ENCODE data around the gene P3H3.

Gene P3H3

GRCh38 chr12:6828781-6829535 lies 751 bp downstream of the P3H3 start:
- peak; percentile 27 to 48 for DNase-seq

- DNase-seq = no peak
These were observed 1.5 kb downstream of the P3H3 start for GRCh38 chr12:6829536-6830220.

- no peak for DNase-seq
These were observed 2.2 kb downstream of the P3H3 start for GRCh38 chr12:6830286-6830890.

- DNase-seq = no peak
These were observed 2.8 kb downstream of the P3H3 start for GRCh38 chr12:6830999-6831398.

- no peak for DNase-seq
These were observed 3.3 kb downstream of the P3H3 start for GRCh38 chr12:6831450-6831995.

- no peak for DNase-seq
These were observed 3.9 kb downstream of the P3H3 start for GRCh38 chr12:6832125-6832524.

- DNase-seq = no peak
These were observed 5.1 kb downstream of the P3H3 start for GRCh38 chr12:6833189-6833890.

GRCh38 chr12:6834254-6834653 lies 6.0 kb downstream of the P3H3 start:
- DNase-seq = no peak

GRCh38 chr12:6834873-6835272 lies 6.7 kb downstream of the P3H3 start:
- no peak for DNase-seq

- DNase-seq = no peak
These were observed 8.6 kb downstream of the P3H3 start for GRCh38 chr12:6836851-6837250.

- DNase-seq = no peak
These were observed 9.3 kb downstream of the P3H3 start for GRCh38 chr12:6837370-6838060.

- no peak for DNase-seq
These were observed 10.6 kb downstream of the P3H3 start for GRCh38 chr12:6838854-6839253.

- no peak for DNase-seq
These were observed 11.4 kb downstream of the P3H3 start for GRCh38 chr12:6839482-6840201.

GRCh38 chr12:6840330-6840729 lies 12.1 kb downstream of the P3H3 start:
- DNase-seq = no peak

- DNase-seq = no peak
These were observed 12.7 kb downstream of the P3H3 start, which contains the start of gene GNB3 for GRCh38 chr12:6840761-6841515. GNB3 (plus strand) TSS chr12:6840925; CDS start chr12:6841288, 363 bp downstream.

- no peak for DNase-seq
These were observed 13.9 kb downstream of the P3H3 start for GRCh38 chr12:6842075-6842474.

- no peak for DNase-seq
These were observed 15.1 kb downstream of the P3H3 start for GRCh38 chr12:6843118-6843902.

GRCh38 chr12:6845395-6845794 lies 17.2 kb downstream of the P3H3 start:
- DNase-seq = no peak

GRCh38 chr12:6846316-6846869 lies 18.2 kb downstream of the P3H3 start:
- no peak for DNase-seq

- DNase-seq = no peak
These were observed 19.5 kb downstream of the P3H3 start for GRCh38 chr12:6847676-6848075.

Measured in stimulated activated CD4-positive, alpha-beta T cell treated with anti-CD3 and anti-CD28 coated beads, Interleukin-4, amount 100 ng/mL, for 4 hours (primary cell).